GM18526 (cell line): ENCODE results near the gene ZNF584.

Experiments
- POLR2A ChIP-seq: IDR thresholded peaks from 3 replicates; pipeline ENCODE4 v1.6.1; 2011; ENCODE audit not compliant: insufficient read length; ENCODE audit errors: extremely low read depth

Gene ZNF584

DNA sequence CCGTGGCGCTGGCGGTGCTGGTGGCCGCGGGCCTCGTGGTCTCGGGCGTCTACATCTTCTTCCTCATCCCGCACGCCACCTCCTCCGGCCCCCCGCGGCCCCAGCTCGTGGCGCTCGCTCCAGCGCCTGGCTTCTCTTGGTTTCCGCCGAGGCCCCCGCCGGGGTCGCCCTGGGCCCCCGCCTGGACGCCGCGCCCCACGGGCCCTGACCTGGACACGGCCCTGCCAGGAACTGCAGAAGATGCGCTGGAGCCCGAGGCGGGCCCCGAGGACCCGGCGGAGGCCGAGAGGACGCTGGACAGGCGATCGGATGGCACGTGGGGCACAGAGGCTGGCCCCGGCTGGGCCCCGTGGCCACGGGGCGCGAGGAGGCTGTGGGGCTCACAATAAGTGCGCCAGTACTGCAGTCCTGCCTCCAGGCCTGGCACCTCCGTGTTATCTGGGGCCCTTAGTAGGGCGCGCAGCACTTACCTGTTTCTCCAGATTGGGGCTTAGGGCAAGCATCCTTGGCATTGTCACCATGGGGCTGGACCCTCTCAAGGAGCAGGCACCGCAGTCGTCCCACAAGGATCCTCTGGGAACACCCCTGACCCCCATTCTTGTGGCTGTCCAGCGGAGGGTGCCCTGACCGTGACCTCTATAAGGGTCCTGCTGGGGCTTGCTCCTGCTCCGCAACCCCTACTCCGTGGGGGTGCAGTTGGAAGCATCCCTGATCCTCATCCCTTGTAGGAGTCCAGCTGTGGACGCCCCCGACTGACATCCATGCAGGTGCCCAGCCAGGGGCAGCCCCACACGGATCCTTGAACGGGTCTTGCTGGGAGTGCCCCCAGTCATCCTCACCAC is 11.5 kb upstream of the ZNF584 start:
- no peak for TF ChIP-seq POLR2A

DNA sequence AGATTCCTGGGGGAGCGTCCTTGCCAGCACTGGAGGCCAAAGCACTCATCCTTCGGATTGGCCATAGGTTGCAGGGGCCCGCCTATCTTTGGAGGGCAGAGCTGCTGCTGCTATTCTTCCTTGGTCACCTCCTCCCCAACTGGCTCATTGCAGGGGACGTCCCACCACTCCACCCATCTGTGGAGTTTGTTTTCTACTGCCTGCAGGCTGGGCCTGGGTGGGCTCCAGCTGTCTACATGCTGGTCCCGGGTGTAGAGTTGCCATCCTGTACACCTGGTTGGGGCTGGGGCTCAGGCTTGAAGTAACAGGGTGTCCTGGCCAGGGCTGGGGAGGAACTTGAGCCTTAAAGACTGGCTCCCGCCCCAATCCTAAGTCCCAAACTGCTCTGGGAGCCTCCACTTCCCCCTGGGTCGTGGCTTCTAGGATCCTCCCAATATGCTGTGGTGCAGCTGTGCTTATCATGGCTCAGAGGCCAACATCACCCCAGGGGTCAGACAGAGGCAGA is 10.9 kb upstream of the ZNF584 start:
- TF ChIP-seq POLR2A = no peak

GRCh38 chr19:58398087-58398486 is 10.4 kb upstream of the ZNF584 start:
- TF ChIP-seq POLR2A = no peak

- TF ChIP-seq POLR2A = no peak
Observed at GRCh38 chr19:58398545-58398944, 9.9 kb upstream of the ZNF584 start.

GRCh38 chr19:58399903-58400302 is 8.5 kb upstream of the ZNF584 start:
- no peak for TF ChIP-seq POLR2A

GRCh38 chr19:58400316-58400915 is 8.0 kb upstream of the ZNF584 start:
- TF ChIP-seq POLR2A = no peak

DNA sequence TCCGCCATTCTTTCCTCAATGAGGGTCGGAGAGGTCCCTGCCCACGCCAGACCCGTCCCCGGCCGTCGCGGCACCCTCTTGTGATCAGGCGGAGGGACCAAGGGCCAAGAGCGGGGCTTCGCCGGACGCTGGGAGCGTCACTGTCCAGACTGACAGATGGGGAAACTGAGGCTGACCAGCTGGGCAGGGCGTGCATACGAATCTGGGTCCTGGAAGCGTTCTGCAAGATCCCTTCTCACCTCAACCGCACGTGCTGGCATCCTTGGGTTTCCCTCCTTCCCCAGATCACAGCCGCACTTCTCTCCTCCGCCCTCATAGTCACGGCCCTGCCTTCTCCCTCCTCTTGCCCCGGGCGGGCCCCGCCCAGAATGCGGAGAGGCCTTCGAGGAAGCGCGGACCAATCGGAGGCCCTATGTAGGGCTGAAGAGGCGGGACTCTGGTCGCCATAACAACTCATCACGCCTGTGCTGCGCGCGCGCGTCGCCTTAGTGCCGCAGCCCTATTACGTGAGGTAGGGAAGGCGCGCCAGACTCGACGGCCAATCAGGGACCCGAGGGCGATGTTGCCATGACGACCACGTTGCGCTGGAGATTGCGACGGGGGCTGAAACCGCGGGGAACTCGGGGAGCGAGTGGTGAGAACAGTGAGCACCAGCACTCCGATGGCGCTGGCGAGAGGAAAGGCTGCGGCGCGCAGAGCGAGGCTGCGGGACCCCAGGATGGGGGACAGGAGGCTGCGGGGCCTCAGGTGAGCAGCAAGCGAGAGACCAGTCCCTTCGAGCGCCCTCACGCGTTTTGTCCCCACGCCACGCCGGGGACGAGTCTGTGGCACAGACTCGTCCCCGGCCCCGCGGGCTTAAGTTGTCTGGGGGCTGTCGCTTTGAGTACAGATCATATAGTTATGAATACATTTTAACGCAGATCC is 7.3 kb upstream of the ZNF584 start:
- peak; percentile 84 for TF ChIP-seq POLR2A

GRCh38 chr19:58401840-58402421 is 6.5 kb upstream of the ZNF584 start:
- TF ChIP-seq POLR2A = no peak

GRCh38 chr19:58406818-58407657 is 1.4 kb upstream of the ZNF584 start:
- TF ChIP-seq POLR2A = no peak

DNA sequence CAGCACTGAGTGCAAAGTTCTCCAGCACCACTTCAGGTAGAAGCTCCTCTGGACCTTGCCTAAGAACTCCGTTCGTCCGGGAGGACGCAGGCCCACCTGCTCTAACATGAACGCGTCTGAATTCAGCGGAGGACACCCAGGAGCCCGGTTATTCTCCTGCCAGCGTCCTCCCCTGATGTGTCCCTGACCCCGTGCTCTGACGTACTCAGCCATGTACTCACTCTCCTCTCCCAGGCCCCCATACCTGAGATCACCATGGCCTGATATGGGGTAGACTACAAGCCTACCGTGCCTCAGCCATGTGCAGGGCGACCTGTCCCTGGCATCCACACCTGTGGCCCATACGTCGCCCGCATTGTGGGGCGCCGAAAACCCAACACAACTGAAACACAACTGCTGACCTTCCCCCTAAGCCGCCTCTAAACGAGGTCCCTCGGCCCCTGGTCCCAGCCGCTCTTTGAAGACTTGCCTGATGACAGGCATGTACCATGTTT is 744 bp upstream of the ZNF584 start:
- TF ChIP-seq POLR2A = no peak

GRCh38 chr19:58409010-58409790 is 751 bp downstream of the ZNF584 start:
- TF ChIP-seq POLR2A = no peak

DNA sequence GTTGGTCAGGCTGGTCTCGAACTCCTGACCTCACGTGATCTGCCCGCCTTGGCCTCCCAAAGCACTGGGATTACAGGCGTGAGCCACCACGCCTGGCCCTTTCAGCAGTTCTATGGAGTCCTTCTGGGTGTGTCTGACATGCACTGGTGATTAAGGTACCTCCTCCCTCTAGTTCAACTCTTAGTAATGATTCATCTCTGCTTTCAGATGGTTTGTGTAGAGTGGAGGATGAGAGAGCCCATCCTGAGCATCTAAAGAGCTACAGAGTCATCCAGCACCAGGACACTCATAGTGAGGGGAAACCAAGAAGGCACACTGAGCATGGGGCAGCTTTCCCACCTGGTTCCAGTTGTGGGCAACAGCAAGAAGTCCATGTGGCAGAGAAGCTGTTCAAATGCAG is 8.2 kb downstream of the ZNF584 start:
- TF ChIP-seq POLR2A = no peak

GRCh38 chr19:58417071-58417470 is 8.6 kb downstream of the ZNF584 start:
- no peak for TF ChIP-seq POLR2A
